Activated T-cell treated with anti-CD3 and anti-CD28 coated beads, Interleukin-2, amount 50 U/mL, for 24 hours (primary cell): ENCODE results near the gene NFKBIA.
"Not testable (repeated sequence)": the region's sequence is repeated elsewhere in the genome, so short reads cannot be mapped to it uniquely, and the experiment has no call there.

ENCODE experiments used
- DNase-seq: peaks from one replicate; pipeline ENCODE4 v3.0.0-alpha.2; 2020
- H3K27ac Mint-ChIP-seq: 2 replicates; pipeline ENCODE4 v1.8.0; 2020; ENCODE audit warnings: mild to moderate bottlenecking, mixed read lengths
- H3K27me3 Mint-ChIP-seq: 2 replicates; pipeline ENCODE4 v1.8.0; 2020; ENCODE audit warnings: mixed read lengths
- H3K36me3 Mint-ChIP-seq: 2 replicates; pipeline ENCODE4 v1.8.0; 2020; ENCODE audit warnings: low read depth, mixed read lengths
- H3K4me1 Mint-ChIP-seq: 2 replicates; pipeline ENCODE4 v1.8.0; 2020; ENCODE audit warnings: low read depth, mixed read lengths
- H3K4me3 Mint-ChIP-seq: 2 replicates; pipeline ENCODE4 v1.8.0; 2020; ENCODE audit warnings: mild to moderate bottlenecking, moderate library complexity, mixed read lengths
- H3K9me3 Mint-ChIP-seq: 2 replicates; pipeline ENCODE4 v1.8.0; 2020; ENCODE audit warnings: mixed read lengths

Gene NFKBIA

GRCh38 chr14:35373208-35373607 is 31.3 kb downstream of the NFKBIA start:
- not testable (repeated sequence) for H3K36me3 Mint-ChIP-seq, DNase-seq, H3K27me3 Mint-ChIP-seq, H3K27ac Mint-ChIP-seq, H3K4me3 Mint-ChIP-seq
- H3K4me1 Mint-ChIP-seq = peaks cover 16% of the 10 kb centered on the region
- H3K9me3 Mint-ChIP-seq = peaks cover 11% of the 10 kb centered on the region

- H3K4me3 Mint-ChIP-seq = no peak overlapping the region
- H3K4me1 Mint-ChIP-seq = peaks cover 38% of the 10 kb centered on the region
- H3K27me3 Mint-ChIP-seq = no peaks in the 10 kb centered on the region
- H3K36me3 Mint-ChIP-seq = no peaks in the 10 kb centered on the region
- no peak for DNase-seq
- no peak overlapping the region for H3K27ac Mint-ChIP-seq
- H3K9me3 Mint-ChIP-seq = peaks cover 11% of the 10 kb centered on the region
These were observed 33.6 kb downstream of the NFKBIA start for GRCh38 chr14:35370969-35371368.

- no peak for DNase-seq
- H3K4me3 Mint-ChIP-seq = no peak overlapping the region
- peaks cover 44% of the 10 kb centered on the region for H3K4me1 Mint-ChIP-seq
- no peaks in the 10 kb centered on the region for H3K36me3 Mint-ChIP-seq
- H3K27ac Mint-ChIP-seq = no peak overlapping the region
- H3K27me3 Mint-ChIP-seq = no peaks in the 10 kb centered on the region
- H3K9me3 Mint-ChIP-seq = peaks cover 11% of the 10 kb centered on the region
These were observed 34.8 kb downstream of the NFKBIA start for GRCh38 chr14:35369701-35370191.

- Mint-ChIP-seq H3K36me3 (no peaks in the 10 kb centered on the region), H3K4me1 (peaks cover 46% of the 10 kb centered on the region), H3K27ac (peak overlapping the region; percentile 98), H3K4me3 (no peak overlapping the region), H3K9me3 (peaks cover 11% of the 10 kb centered on the region), H3K27me3 (no peaks in the 10 kb centered on the region)
- no peak for DNase-seq
These were observed 35.8 kb downstream of the NFKBIA start for GRCh38 chr14:35368583-35369392.

GRCh38 chr14:35368139-35368460 is 36.4 kb downstream of the NFKBIA start:
- peaks cover 11% of the 10 kb centered on the region for H3K9me3 Mint-ChIP-seq
- peak overlapping the region; percentile 13 for H3K4me3 Mint-ChIP-seq
- peaks cover 52% of the 10 kb centered on the region for H3K4me1 Mint-ChIP-seq
- no peak for DNase-seq
- H3K36me3 Mint-ChIP-seq = no peaks in the 10 kb centered on the region
- no peaks in the 10 kb centered on the region for H3K27me3 Mint-ChIP-seq
- H3K27ac Mint-ChIP-seq = peak overlapping the region; percentile 98

- Mint-ChIP-seq H3K4me3 (no peak overlapping the region), H3K27me3 (no peaks in the 10 kb centered on the region), H3K36me3 (no peaks in the 10 kb centered on the region), H3K27ac (peak overlapping the region; percentile 98), H3K9me3 (peaks cover 11% of the 10 kb centered on the region), H3K4me1 (peaks cover 58% of the 10 kb centered on the region)
- no peak for DNase-seq
These were observed 37.5 kb downstream of the NFKBIA start for GRCh38 chr14:35367056-35367372.

GRCh38 chr14:35366521-35366976 is 38.0 kb downstream of the NFKBIA start:
- no peaks in the 10 kb centered on the region for H3K36me3 Mint-ChIP-seq
- DNase-seq = no peak
- H3K4me1 Mint-ChIP-seq = peaks cover 58% of the 10 kb centered on the region
- H3K27ac Mint-ChIP-seq = peak overlapping the region; percentile 98
- no peaks in the 10 kb centered on the region for H3K27me3 Mint-ChIP-seq
- peaks cover 11% of the 10 kb centered on the region for H3K9me3 Mint-ChIP-seq
- H3K4me3 Mint-ChIP-seq = peak overlapping the region; percentile 23

- Mint-ChIP-seq H3K27ac (peak overlapping the region; percentile 98), H3K27me3 (no peaks in the 10 kb centered on the region), H3K4me1 (peaks cover 60% of the 10 kb centered on the region), H3K9me3 (peaks cover 7% of the 10 kb centered on the region), H3K4me3 (peak overlapping the region; percentile 63), H3K36me3 (no peaks in the 10 kb centered on the region)
- peak; percentile 56 for DNase-seq
These were observed 38.5 kb downstream of the NFKBIA start for GRCh38 chr14:35366056-35366451.

GRCh38 chr14:35365130-35366055 is 39.2 kb downstream of the NFKBIA start:
- peak; percentile 83 for DNase-seq
- peak overlapping the region; percentile 63 for H3K4me3 Mint-ChIP-seq
- H3K4me1 Mint-ChIP-seq = peaks cover 65% of the 10 kb centered on the region
- no peaks in the 10 kb centered on the region for H3K36me3 Mint-ChIP-seq
- H3K27me3 Mint-ChIP-seq = no peaks in the 10 kb centered on the region
- H3K27ac Mint-ChIP-seq = peak overlapping the region; percentile 98
- H3K9me3 Mint-ChIP-seq = no peaks in the 10 kb centered on the region

- H3K27ac Mint-ChIP-seq = no peak overlapping the region
- no peaks in the 10 kb centered on the region for H3K9me3 Mint-ChIP-seq
- H3K27me3 Mint-ChIP-seq = no peaks in the 10 kb centered on the region
- peaks cover 58% of the 10 kb centered on the region for H3K4me1 Mint-ChIP-seq
- H3K4me3 Mint-ChIP-seq = no peak overlapping the region
- no peak for DNase-seq
- no peaks in the 10 kb centered on the region for H3K36me3 Mint-ChIP-seq
These were observed 41.6 kb downstream of the NFKBIA start for GRCh38 chr14:35362911-35363374.

GRCh38 chr14:35362450-35362849 is 42.1 kb downstream of the NFKBIA start:
- DNase-seq = no peak
- no peak overlapping the region for H3K27ac Mint-ChIP-seq
- peaks cover 53% of the 10 kb centered on the region for H3K4me1 Mint-ChIP-seq
- no peaks in the 10 kb centered on the region for H3K27me3 Mint-ChIP-seq
- H3K9me3 Mint-ChIP-seq = no peaks in the 10 kb centered on the region
- H3K4me3 Mint-ChIP-seq = no peak overlapping the region
- H3K36me3 Mint-ChIP-seq = no peaks in the 10 kb centered on the region

GRCh38 chr14:35361141-35361480 is 43.4 kb downstream of the NFKBIA start:
- H3K4me1 Mint-ChIP-seq = peaks cover 50% of the 10 kb centered on the region
- no peak overlapping the region for H3K4me3 Mint-ChIP-seq
- no peaks in the 10 kb centered on the region for H3K27me3 Mint-ChIP-seq
- no peaks in the 10 kb centered on the region for H3K36me3 Mint-ChIP-seq
- no peaks in the 10 kb centered on the region for H3K9me3 Mint-ChIP-seq
- peak overlapping the region; percentile 26 for H3K27ac Mint-ChIP-seq
- no peak for DNase-seq

- H3K9me3 Mint-ChIP-seq, DNase-seq, H3K4me3 Mint-ChIP-seq, H3K27ac Mint-ChIP-seq, H3K36me3 Mint-ChIP-seq, H3K27me3 Mint-ChIP-seq: not testable (repeated sequence)
- peaks cover 46% of the 10 kb centered on the region for H3K4me1 Mint-ChIP-seq
These were observed 44.9 kb downstream of the NFKBIA start for GRCh38 chr14:35359655-35360054.

GRCh38 chr14:35355981-35356841 is 48.3 kb downstream of the NFKBIA start:
- Mint-ChIP-seq H3K4me3 (peak overlapping the region; percentile 46), H3K36me3 (no peaks in the 10 kb centered on the region), H3K9me3 (no peaks in the 10 kb centered on the region), H3K27ac (peak overlapping the region; percentile 94), H3K27me3 (no peaks in the 10 kb centered on the region), H3K4me1 (peaks cover 49% of the 10 kb centered on the region)
- DNase-seq = peak; percentile 59
